Endothelial cell of umbilical vein (primary cell): ENCODE data around the gene AP2B1. TPM values are rescaled to one million over a fixed set of nuclear protein-coding genes. Genes with fewer than 3 reads are reported as not detected.

Experiments
- BruUV-seq: library from RNA; stranded (reverse); fragments of 400-500 nt; replicated peaks from 2 replicates; lab custom pipeline; 2021; lab: Mats Ljungman, UMichigan
- CTCF ChIA-PET: fragments of 300-600, 350-600 bp; sonication (Branson Sonifier 250); formaldehyde crosslinking; loops from one replicate; lab custom pipeline; 2021; ENCODE audit warnings: antibody characterized with exemption, inconsistent platforms; lab: Charles Lee
- POLR2A ChIA-PET: fragments of 300-600, 350-600 bp; sonication (Branson Sonifier 250); formaldehyde crosslinking; loops from one replicate; lab custom pipeline; 2021; ENCODE audit warnings: antibody characterized with exemption, inconsistent platforms; lab: Charles Lee
- DNase-seq: peaks from one replicate; pipeline ENCODE4 v3.0.0-alpha.2; 2011; ENCODE audit warnings: low read depth, low spot score
- FAIRE-seq: peaks from 2 replicates; lab custom pipeline; 2011; peaks lifted over from hg19 to GRCh38; lab: Jason Lieb, UNC
- H2AFZ ChIP-seq: 2 replicates; pipeline ENCODE4 v1.6.0; 2012; ENCODE audit warnings: low read depth, low read length, control low read depth, inconsistent platforms
- H3K27ac ChIP-seq: 2 replicates; pipeline ENCODE4 v1.5.1; 2011; ENCODE audit warnings: low read depth, mild to moderate bottlenecking, control low read depth, low read length, moderate library complexity; ENCODE audit not compliant: insufficient read depth
- H3K27me3 ChIP-seq, 2 experiments: 2 replicates each; pipeline versions ENCODE4 v1.6.0 to v1.6.1; 2011; ENCODE audit warnings: low read length in 2 of 2, mixed read lengths in 1 of 2; ENCODE audit not compliant: control insufficient read depth in 2 of 2, insufficient read depth in 2 of 2
- H3K36me3 ChIP-seq, 2 experiments: 2 replicates in 1 of 2; 3 replicates in 1 of 2; pipeline ENCODE4 v1.5.1; 2011; ENCODE audit warnings: low read length in 2 of 2, mild to moderate bottlenecking in 1 of 2, moderate library complexity in 1 of 2; ENCODE audit not compliant: control insufficient read depth in 2 of 2, insufficient read depth in 2 of 2; ENCODE audit errors: extremely low read depth in 1 of 2
- H3K4me1 ChIP-seq: 3 replicates; pipeline ENCODE4 v1.5.1; 2011; ENCODE audit warnings: mild to moderate bottlenecking, low read length; ENCODE audit not compliant: control insufficient read depth, insufficient read depth; ENCODE audit errors: extremely low read depth
- H3K4me2 ChIP-seq: 2 replicates; pipeline ENCODE4 v1.6.1; 2011; ENCODE audit warnings: low read length, control low read depth, mixed read lengths; ENCODE audit not compliant: insufficient read depth
- H3K4me3 ChIP-seq, 3 experiments: fragments of 200-600 bp in 1 of 3; sonication (generic), shearing (Covaris generic) in 1 of 3; replicated peaks in 1 of 3; 2 replicates each; pipeline ENCODE4 v1.5.1; 2011 to 2016; ENCODE audit warnings: control low read depth in 3 of 3, low read length in 3 of 3, mild to moderate bottlenecking in 2 of 3, inconsistent platforms in 1 of 3, low read depth in 1 of 3, moderate library complexity in 1 of 3; ENCODE audit not compliant: insufficient read depth in 1 of 3
- H3K79me2 ChIP-seq: 2 replicates; pipeline ENCODE4 v1.6.0; 2012; ENCODE audit warnings: low read length, inconsistent platforms; ENCODE audit not compliant: control insufficient read depth, insufficient read depth
- H3K9ac ChIP-seq: replicated peaks from 2 replicates; pipeline ENCODE3; 2011; ENCODE audit warnings: low read length, control low read depth; ENCODE audit not compliant: insufficient read depth; ENCODE audit errors: extremely low read depth
- H3K9me1 ChIP-seq: replicated peaks from 3 replicates; pipeline ENCODE4 v1.6.0; 2011; ENCODE audit warnings: mild to moderate bottlenecking, low read length; ENCODE audit not compliant: control insufficient read depth, insufficient read depth; ENCODE audit errors: extremely low read depth
- H3K9me3 ChIP-seq: replicated peaks from 2 replicates; pipeline ENCODE4 v1.5.1; 2012; ENCODE audit warnings: low read length, inconsistent platforms; ENCODE audit not compliant: control insufficient read depth, insufficient read depth
- H4K20me1 ChIP-seq: replicated peaks from 2 replicates; pipeline ENCODE3; 2011; ENCODE audit warnings: mild to moderate bottlenecking, low read length; ENCODE audit not compliant: control insufficient read depth, insufficient read depth; ENCODE audit errors: extremely low read depth
- EZH2 ChIP-seq: IDR thresholded peaks from 2 replicates; pipeline ENCODE4 v1.6.1; 2012; ENCODE audit warnings: borderline replicate concordance, low read depth, mild to moderate bottlenecking, moderate library complexity, low read length, inconsistent platforms; ENCODE audit not compliant: severe bottlenecking
- FOS ChIP-seq: IDR thresholded peaks from 2 replicates; pipeline ENCODE4 v1.6.1; 2011; ENCODE audit warnings: mild to moderate bottlenecking, low read length, moderate library complexity, borderline replicate concordance; ENCODE audit not compliant: insufficient read depth
- GATA2 ChIP-seq: IDR thresholded peaks from 2 replicates; pipeline ENCODE4 v1.7.0; 2011; ENCODE audit warnings: low read depth, mild to moderate bottlenecking, moderate library complexity, mixed read lengths, low read length; ENCODE audit not compliant: insufficient read length, insufficient read depth
- JUN ChIP-seq: IDR thresholded peaks from 2 replicates; pipeline ENCODE4 v1.6.1; 2011; ENCODE audit warnings: borderline replicate concordance, low read depth; ENCODE audit not compliant: insufficient read length, insufficient read depth
- MYC ChIP-seq: IDR thresholded peaks from one replicate; pipeline ENCODE4 v1.6.1; 2011; ENCODE audit warnings: mild to moderate bottlenecking, low read depth, low read length
- POLR2A ChIP-seq: IDR thresholded peaks from 2 replicates; pipeline ENCODE4 v1.6.1; 2012; ENCODE audit warnings: low read depth, mild to moderate bottlenecking, control low read depth, low read length
- POLR2AphosphoS5 ChIP-seq: IDR thresholded peaks from 2 replicates; pipeline ENCODE4 v1.6.1; 2012; ENCODE audit warnings: low read depth, mild to moderate bottlenecking, control low read depth, low read length, moderate library complexity; ENCODE audit not compliant: insufficient read depth
- dilution Hi-C: fragments of 300-500 bp; cut with MboI; formaldehyde crosslinking; loops from one replicate; pipeline ENCODE4 v1.15.0; 2019; ENCODE audit warnings: low sequenced_read_pairs; ENCODE audit not compliant: extremely low pct_ligation_motif_present
- intact Hi-C: fragments of 100-400 bp; cut with micrococcal nuclease; formaldehyde crosslinking; loops from one replicate; pipeline ENCODE4 v1.10.0; 2022
- polyA plus RNA-seq, 4 experiments: library from polyadenylated mRNA; depleted of rRNA in 3 of 4; stranded (reverse) in 3 of 4; unstranded in 1 of 4; fragments of >200 nt; gene quantifications; 2 replicates each; pipeline versions ENCODE4 v1.2.1 to v1.2.3, GENCODE V29; 2011 to 2012; ENCODE audit warnings: missing spikeins in 1 of 4
- total RNA-seq: library from RNA; stranded (reverse); gene quantifications from 2 replicates; pipeline ENCODE4 v1.2.3, GENCODE V29; 2021
- TF ChIP-seq, protein P1 (sequence below): IDR thresholded peaks from 2 replicates; pipeline ENCODE4 v1.6.1; 2011; ENCODE audit not compliant: insufficient read depth, insufficient read length
- TF ChIP-seq, protein P2 (sequence below), 2 donors: IDR thresholded peaks; 1 replicate in 1 of 2; 2 replicates in 1 of 2; pipeline ENCODE4 v1.5.1; 2011; ENCODE audit warnings: low read length in 2 of 2, mild to moderate bottlenecking in 2 of 2, moderate library complexity in 2 of 2, control low read depth in 1 of 2, inconsistent platforms in 1 of 2, low read depth in 1 of 2; ENCODE audit not compliant: insufficient read depth in 1 of 2; ENCODE audit errors: extremely low read depth in 1 of 2

Gene AP2B1
- total and polyA plus RNA-seq, 2 donors (not counting 3 experiments of a cell fraction or from before 2014, with no cell fraction given): 106 to 198 TPM

GRCh38 chr17:35539659-35540026 is 47.5 kb upstream of the AP2B1 start:
- Histone ChIP-seq H3K4me3 (no peak overlapping the region), H3K27me3 (no peaks in the 10 kb centered on the region), H3K9me3 (no peaks in the 10 kb centered on the region), H3K36me3 (no peaks in the 10 kb centered on the region), H3K27ac (no peak overlapping the region), H3K4me2 (peak overlapping the region; percentile 72), H3K79me2 (no peaks in the 10 kb centered on the region), H3K9me1 (peaks cover 2% of the 10 kb centered on the region), H2AFZ (peak overlapping the region; percentile 86), H4K20me1 (no peaks in the 10 kb centered on the region), H3K9ac (no peak overlapping the region), H3K4me1 (peaks cover 44% of the 10 kb centered on the region)
- BruUV-seq: no TSS peak
- dilution Hi-C loops (loop anchor here (25.0 kb wide), 1 partner anchor 227 kb away; no protein-coding TSS in a partner anchor), intact Hi-C loops (loop anchor here (1.0 to 10.0 kb wide), 8 partner anchors 165 to 1125 kb away; partner anchors contain the start of genes LIG3, NLE1, SLFN5 and UNC45B)
- CTCF ChIA-PET: interaction anchor here (0.6 to 9.5 kb wide), 57 partner anchors 8 to 1185 kb away, joined by 3 to 186 read pairs (median 4); partner anchors contain the start of genes PEX12, SLFN11 and SLFN12
- FAIRE-seq (no peak), DNase-seq (no peak)
- POLR2A ChIA-PET: interaction anchor here (0.7 kb wide), 1 partner anchor 425 kb away, joined by 4 read pairs; no protein-coding TSS in a partner anchor
- TF ChIP-seq POLR2AphosphoS5: no peak

- H2AFZ ChIP-seq: peak overlapping the region; percentile 48
- TF ChIP-seq MYC (no peak), FOS (peak; percentile 38), GATA2 (no peak), POLR2AphosphoS5 (peak; percentile 33), JUN (peak; percentile 47), EZH2 (no peak), POLR2A (peak; percentile 31)
- TF ChIP-seq, protein P1, sequence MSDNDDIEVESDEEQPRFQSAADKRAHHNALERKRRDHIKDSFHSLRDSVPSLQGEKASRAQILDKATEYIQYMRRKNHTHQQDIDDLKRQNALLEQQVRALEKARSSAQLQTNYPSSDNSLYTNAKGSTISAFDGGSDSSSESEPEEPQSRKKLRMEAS: no peak
- TF ChIP-seq, protein P2, sequence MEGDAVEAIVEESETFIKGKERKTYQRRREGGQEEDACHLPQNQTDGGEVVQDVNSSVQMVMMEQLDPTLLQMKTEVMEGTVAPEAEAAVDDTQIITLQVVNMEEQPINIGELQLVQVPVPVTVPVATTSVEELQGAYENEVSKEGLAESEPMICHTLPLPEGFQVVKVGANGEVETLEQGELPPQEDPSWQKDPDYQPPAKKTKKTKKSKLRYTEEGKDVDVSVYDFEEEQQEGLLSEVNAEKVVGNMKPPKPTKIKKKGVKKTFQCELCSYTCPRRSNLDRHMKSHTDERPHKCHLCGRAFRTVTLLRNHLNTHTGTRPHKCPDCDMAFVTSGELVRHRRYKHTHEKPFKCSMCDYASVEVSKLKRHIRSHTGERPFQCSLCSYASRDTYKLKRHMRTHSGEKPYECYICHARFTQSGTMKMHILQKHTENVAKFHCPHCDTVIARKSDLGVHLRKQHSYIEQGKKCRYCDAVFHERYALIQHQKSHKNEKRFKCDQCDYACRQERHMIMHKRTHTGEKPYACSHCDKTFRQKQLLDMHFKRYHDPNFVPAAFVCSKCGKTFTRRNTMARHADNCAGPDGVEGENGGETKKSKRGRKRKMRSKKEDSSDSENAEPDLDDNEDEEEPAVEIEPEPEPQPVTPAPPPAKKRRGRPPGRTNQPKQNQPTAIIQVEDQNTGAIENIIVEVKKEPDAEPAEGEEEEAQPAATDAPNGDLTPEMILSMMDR (IDR thresholded peaks at IDR 0.05; ENCODE audit: extremely low read depth in 1 of 2, insufficient read depth in 1 of 2, low read depth in 1 of 2, low read length in 2 of 2): no peak
- no peaks in the 10 kb centered on the region for H3K9me3 ChIP-seq
- no peaks in the 10 kb centered on the region for H3K36me3 ChIP-seq
- DNase-seq (peak; percentile 85), FAIRE-seq (peak; percentile 89)
- ChIA-PET CTCF (interaction anchor here (0.7 to 3.5 kb wide), 5 partner anchors 25 to 228 kb away, joined by 3 to 10 read pairs (median 3); partner anchors contain the start of gene PEX12), POLR2A (no interaction called here)
- H3K4me1 ChIP-seq: peaks cover 44% of the 10 kb centered on the region
- intact Hi-C loops (loop anchor here (1.0 to 10.0 kb wide), 5 partner anchors 38 to 1126 kb away; partner anchors contain the start of genes LIG3, PEX12 and SLFN5), dilution Hi-C loops (loop anchor here (25.0 kb wide), 1 partner anchor 228 kb away; no protein-coding TSS in a partner anchor)
- peak overlapping the region; percentile 52 for H3K27ac ChIP-seq
- no peaks in the 10 kb centered on the region for H3K79me2 ChIP-seq
- no peaks in the 10 kb centered on the region for H4K20me1 ChIP-seq
- BruUV-seq: no TSS peak
- H3K4me3 ChIP-seq: peak overlapping the region in 2 of 3 experiments; percentile 1 to 38
- no peaks in the 10 kb centered on the region for H3K27me3 ChIP-seq
- H3K4me2 ChIP-seq: peak overlapping the region; percentile 77
- H3K9me1 ChIP-seq: peaks cover 2% of the 10 kb centered on the region
- H3K9ac ChIP-seq: peak overlapping the region; percentile 67
These were observed 46.3 kb upstream of the AP2B1 start for GRCh38 chr17:35540589-35541404.
